Measurements from ENCODE around the gene RANBP17.

- TF ChIP-seq, protein P1, sequence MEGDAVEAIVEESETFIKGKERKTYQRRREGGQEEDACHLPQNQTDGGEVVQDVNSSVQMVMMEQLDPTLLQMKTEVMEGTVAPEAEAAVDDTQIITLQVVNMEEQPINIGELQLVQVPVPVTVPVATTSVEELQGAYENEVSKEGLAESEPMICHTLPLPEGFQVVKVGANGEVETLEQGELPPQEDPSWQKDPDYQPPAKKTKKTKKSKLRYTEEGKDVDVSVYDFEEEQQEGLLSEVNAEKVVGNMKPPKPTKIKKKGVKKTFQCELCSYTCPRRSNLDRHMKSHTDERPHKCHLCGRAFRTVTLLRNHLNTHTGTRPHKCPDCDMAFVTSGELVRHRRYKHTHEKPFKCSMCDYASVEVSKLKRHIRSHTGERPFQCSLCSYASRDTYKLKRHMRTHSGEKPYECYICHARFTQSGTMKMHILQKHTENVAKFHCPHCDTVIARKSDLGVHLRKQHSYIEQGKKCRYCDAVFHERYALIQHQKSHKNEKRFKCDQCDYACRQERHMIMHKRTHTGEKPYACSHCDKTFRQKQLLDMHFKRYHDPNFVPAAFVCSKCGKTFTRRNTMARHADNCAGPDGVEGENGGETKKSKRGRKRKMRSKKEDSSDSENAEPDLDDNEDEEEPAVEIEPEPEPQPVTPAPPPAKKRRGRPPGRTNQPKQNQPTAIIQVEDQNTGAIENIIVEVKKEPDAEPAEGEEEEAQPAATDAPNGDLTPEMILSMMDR (IDR thresholded peaks at IDR 0.05), result no peak
- TF ChIP-seq POLR2A (IDR thresholded peaks at IDR 0.05), result no peak
These were observed 445.2 kb downstream of the RANBP17 start for GRCh38 chr5:171306781-171307591.
